HL-60/S4 treated with retinoic acid at 250 ng/mL for 4 days and 3 days (cell line): ENCODE data around the gene ACSM2A.
"Not testable (repeated sequence)": the region's sequence is repeated elsewhere in the genome, so short reads cannot be mapped to it uniquely, and the experiment has no call there.

Experiments
- in situ Hi-C: fragments of 300-500 bp; cut with MboI; formaldehyde crosslinking; loops from 2 replicates; pipeline ENCODE4 v1.7.0; 2022; ENCODE audit warnings: low sequenced_read_pairs

Gene ACSM2A

DNA sequence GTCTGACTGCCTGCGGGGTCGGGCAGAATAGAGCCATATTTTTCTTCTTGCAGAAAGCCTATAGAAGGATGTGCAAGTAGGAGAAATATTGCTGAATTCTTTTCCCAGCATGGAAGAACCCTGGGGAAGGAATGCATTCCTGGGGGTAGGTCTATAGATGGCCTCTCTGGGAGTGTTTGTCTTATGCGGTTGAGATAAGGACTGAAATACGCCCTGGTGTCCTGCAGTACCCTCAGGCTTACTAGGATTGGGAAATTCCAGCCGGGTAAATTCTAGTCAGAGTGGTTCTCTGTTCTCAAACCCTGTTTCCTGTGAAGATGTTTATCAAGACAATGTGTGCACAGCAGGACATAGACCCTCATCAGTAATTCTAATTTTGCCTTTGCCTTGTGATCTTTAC, 2.3 kb downstream of the ACSM2A start:
- in situ Hi-C loops = not testable (repeated sequence)

DNA sequence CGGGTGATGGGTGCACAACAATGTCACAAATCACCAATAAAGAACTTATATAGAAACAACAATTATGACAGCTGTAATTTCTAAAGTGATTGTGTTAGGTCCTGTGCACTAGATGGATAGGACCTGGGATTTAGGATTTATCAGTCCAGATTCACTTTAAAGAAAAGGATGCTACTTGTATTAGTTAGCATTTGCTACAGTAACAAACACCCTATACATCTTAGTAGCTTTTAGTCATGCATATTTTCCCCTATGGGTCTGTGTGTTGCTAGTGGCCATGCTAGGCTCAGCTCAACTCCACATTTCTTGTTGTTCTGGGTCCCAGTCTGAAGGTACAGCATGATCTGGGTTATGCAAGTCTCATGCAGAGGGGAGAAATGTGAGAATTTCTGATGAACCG, 7.9 kb downstream of the ACSM2A start:
- in situ Hi-C loops = not testable (repeated sequence)

DNA sequence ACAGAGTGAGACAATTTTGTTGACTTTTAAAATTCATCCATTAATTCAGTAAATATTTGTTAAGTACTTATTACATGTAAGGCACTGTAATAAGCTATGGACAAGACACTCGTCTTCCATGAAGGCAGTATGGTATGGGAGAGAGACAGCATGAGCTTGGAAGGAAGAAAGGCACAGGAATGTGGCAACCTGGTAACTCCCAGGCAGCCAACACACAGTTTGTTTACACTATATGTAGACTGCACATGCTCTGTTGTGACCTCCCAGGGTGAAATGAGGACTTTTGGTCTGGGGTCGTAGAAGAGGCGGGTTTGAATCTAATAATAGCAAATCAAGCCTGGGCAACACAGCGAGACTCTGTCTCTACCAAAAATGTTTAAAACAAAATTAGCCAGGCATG, 9.0 kb downstream of the ACSM2A start:
- in situ Hi-C loops = not testable (repeated sequence)

DNA sequence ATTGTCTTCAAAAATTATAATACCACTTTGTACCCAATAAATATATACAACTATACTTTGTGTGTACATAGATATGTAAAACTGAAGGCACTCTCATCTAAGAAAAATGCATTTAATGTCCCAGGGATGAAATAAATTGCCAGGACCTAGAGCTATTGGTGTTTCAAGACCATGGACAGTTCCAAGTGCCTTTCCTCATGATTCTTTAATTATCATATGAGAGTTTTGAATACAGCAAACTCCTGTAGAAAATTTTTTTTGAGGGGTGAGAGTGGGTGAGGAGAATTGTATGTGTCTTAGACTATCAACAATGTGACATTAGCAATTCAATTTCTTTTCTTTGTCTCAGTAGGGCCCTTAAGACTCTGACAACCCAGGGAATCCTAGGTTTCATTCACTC, 17.6 kb downstream of the ACSM2A start:
- in situ Hi-C loops = not testable (repeated sequence)

DNA sequence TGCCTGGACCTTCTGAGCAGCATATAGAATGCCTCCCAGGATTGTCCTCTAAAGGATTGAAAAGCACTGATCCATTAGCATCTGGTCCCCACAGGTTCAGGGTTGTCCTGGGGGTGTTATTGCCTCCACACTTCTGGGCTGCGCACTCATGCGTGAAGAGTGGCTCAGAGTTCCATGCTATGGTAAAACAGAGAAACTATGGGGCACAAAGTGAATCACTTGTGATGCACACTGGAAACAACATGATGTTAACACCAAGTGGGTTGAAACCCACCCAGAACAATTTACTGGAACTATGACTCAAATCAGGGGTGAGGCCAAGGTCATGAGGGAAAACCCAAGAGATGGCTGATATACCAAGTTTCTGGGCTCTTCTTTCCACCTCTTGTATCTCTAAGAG, 18.6 kb downstream of the ACSM2A start:
- in situ Hi-C loops = not testable (repeated sequence)

DNA sequence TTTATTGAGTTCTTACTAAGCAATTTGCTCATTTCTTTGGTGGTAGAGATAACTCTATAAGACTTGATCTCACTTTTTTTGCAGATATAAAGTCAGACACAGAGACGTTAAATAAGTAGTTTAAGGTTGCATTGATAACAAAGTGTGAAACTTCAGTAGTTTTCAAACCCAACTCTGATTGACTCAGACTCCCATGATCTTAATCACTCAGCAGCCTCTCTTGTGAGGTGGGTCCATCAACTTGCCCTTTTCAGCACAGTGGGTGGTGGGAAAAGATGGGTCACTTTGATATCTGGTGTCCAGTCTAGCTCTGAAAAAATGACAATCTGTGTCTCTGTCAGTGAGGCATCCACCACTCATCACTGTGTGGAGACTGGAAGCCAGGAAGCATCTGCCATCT, 19.4 kb downstream of the ACSM2A start:
- in situ Hi-C loops = not testable (repeated sequence)

DNA sequence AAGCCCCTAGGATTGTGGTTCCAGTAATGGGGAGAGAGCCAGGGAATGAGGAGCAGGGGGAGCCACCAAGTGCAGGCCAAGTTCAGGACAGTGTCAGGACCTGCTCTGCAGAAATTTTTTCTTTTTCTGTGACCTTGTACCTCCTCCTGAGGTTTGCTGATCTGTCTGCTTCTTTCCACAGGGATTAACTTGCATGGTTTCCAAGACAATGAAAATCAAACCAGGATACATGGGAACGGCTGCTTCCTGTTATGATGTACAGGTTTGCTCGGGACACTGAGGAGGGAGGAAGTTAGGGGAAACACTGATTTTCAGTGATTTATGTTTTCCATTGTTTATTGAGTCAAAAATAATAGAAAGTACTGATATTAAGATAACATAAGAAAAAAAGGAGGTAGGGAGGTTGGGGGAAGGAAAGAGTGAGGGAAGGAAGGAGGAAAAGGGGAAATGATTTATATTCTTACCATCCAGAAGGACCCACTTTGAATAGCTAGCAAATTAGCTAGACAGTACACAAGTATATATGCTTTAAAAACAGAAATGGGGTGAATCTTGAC, 25.9 kb downstream of the ACSM2A start:
- in situ Hi-C loops = not testable (repeated sequence)

DNA sequence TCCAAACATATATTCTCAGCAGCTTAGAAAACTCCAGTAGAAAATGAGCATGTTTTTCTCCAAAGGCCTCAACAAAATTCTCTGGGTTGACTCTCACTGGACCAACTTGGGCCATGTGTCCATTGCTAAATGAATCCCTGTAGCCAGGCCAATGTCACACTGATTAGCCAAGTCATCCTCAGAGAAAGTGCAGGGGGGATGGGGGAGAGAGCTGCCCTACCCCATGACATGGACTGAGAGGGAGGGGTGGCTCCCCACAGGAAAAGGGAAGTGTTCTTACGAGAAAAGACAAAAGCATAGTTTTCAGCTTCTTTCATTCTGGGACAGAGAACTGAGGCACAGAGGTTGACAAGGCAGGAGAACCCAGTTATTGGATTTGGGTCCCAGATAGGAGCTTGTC, 32.7 kb downstream of the ACSM2A start:
- in situ Hi-C loops = not testable (repeated sequence)

DNA sequence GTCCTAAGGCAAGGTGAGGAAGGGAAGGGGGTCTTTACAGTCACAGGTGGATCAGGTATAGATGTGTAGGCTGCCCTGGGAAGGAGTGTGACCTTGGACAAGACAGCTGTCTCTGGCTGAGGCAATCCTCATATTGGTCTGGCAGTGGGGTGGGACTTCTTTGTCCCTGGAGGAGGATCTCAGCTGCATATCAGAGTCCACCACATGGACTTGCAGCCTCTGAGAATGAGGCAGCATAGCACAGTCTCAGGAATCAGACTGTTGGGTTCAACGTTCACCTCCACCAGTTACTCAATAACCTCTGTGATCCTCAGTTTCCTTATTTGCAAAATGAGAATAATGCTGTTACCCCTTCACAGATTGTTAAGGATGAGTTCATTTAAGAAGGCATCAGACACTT, 33.4 kb downstream of the ACSM2A start:
- in situ Hi-C loops = no loop called here

DNA sequence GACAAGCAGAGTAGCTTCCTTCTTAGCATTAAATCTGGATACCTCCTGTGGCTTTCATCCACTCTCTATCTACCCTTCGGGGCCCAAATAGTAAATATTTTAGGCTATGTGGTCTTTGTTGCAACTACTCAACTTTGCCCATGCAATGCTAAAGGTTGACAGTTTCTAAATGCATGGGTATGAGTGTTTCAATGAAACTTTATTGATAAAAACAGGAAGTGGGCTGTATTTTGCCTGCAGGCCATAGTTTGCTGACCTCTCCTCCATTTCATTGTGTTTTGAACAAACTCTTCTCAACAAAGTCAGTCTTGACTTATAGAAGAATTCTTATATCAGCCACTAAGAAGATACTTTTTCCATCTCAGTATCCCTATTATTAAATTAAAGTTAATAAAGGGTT, 34.1 kb downstream of the ACSM2A start:
- in situ Hi-C loops = no loop called here

DNA sequence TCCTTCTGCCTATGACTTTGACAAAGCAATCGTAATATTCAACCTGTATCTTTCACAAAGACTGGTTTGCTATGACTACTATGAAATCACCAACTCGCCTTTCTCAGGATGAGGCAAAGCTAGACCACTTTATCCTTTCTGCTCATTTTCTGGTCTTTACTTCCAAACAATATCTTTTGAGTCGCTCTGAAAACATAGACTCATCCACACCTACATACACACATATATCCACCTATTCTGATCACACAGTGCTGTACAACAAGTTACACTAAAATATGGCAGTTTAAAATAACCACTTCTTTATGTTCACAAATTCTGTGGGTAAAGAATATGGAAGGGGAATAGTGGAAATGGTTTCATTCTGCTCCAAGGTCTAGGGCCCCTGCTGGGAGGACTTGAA, 39.7 kb downstream of the ACSM2A start:
- in situ Hi-C loops = not testable (repeated sequence)

DNA sequence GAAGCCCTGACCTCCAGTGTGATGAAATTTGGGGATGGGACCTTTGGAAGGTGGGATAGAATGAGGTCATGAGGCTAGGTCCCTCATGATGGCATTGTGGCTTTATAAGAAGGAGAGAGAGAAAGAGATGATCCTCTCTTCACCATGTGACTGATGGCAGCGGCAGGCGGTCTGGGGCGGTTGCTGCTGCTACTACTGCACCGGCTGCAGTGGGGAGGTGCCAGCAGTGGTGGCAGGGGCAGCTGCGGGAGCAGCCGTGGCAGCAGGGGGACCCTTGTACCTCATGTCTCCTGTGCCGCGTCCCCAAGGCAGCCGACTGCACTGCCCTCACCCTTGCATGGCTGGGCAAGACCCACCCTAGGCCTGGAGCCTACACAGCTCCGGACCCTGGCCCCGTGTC, 40.1 kb downstream of the ACSM2A start:
- in situ Hi-C loops = not testable (repeated sequence)

DNA sequence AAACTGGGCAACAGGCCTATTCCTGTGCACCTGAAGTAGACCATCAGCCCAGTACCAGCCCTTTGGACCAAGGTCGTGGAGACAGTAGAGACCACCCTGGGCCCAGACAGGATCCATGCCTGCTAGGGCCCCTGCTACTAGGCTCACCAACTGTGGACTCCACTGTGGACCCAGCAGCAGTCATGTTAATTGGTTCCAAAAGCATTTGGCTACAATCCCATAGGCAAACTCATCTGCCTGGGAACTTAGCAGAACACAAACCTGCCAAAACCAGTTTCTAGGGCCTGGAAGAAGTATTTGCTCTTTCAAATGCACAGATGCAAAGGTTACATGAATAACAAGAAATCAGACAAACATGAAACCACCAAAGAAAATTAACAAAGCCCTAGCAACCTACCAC, 53.1 kb downstream of the ACSM2A start:
- in situ Hi-C loops = no loop called here

DNA sequence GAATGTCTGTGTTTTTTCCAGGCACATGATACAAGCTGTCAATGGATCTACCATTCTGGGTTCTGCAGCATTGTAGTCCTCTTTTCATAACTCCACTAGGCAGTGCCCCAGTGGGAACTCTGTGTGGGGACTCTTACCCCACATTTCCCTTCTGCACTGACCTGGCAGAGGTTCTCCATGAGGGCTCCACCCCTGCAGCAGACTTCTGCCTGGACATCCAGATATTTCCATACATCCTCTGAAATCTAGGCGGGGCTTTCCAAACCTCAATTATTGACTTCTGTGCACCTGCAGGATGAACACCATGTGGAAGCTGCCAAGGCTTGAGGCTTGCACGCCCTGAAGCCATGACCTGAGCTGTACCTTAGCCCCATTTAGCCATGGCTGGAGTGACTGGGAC, 56.0 kb downstream of the ACSM2A start:
- in situ Hi-C loops = no loop called here

DNA sequence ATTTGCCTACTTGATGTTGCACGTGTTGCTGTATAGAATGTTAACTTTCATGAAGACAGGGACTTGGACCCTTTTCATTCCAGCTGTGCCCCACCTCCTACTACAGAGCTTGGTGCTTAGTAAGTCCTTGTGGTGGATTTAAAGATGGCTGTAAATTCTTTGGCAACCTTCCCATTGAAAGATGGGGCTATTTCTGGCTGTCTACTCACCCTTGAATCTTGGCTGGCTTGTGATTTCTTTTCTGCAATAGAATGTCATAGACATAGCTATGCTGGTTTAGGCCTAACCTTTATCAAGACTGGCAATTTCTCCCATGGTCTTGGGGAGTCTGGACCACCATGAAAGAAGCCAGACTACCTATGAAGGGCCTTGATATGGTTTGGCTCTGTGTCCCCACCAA, 59.0 kb downstream of the ACSM2A start:
- in situ Hi-C loops = no loop called here

DNA sequence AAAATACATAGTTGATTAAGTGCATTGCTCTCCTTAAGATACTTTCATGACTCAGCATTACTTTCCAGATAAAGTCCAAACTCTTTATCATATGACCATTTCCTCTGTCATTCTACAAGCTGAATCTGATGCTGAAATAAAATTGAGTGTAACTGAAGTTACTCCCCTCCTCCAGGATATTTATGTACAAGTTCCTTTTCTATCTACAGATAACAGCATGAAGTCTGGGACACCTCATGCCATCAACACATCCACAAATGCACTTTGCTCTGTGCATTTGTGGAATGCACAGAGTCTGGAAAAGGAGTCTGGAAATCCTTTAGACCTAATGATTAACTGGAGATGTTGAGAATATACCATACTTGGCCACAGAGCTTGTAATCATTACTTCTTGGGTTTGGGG, 64.4 kb downstream of the ACSM2A start:
- in situ Hi-C loops = no loop called here

DNA sequence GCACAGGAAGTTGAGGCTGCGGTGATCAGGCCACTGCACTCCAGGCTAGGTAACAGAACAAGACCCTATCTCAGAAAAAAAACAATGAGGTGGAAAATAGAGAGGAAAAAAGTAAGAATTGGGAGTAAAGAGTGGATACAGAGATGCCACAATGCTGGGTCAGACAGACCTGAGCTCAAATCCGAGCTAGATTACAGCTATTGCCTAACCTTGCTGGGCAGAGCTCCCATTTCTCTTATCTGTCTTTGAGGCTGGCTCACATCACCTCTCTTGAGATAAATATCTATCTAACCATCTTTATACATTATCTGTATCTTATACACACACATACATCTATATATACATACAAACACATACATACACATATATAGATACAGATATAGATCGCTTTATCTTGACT, 65.8 kb downstream of the ACSM2A start:
- in situ Hi-C loops = no loop called here

DNA sequence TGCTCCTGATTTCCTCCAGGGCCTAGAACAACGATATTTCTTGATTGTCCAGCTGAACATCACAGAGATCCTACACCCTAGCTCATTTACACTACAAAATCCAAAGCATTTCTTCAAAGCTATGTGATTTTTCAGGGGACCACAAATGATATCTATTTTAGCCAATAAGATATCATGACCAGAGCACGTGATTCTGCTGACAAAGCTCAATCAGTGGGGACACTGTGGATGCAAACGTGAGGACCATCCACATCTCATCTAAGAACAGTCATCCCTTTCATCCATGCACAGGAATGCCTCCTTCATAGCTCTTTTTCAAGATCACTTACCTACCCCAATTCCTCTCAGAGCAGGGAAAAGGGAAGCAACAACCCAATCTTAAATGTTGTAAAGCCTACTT, 67.9 kb downstream of the ACSM2A start:
- in situ Hi-C loops = no loop called here

DNA sequence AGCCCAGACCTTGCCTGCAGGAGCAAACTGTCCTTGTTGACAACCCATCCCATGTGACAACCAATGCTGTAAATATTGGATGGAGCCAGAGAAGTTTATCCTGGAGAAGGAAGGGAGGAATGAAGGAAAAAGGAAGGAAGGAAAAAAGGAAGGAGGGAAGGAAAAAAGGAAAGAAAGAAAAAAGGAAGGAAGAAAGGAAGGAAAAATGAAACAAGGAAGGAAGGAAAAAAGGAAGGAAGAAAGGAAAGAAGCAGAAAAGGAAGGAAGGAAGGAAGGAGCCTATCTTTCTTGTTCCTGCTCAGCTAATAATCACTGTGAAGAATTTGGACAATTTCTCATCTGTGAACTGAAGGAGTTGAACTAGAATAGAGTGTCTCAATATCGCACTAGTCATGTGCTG, 68.8 kb downstream of the ACSM2A start:
- in situ Hi-C loops = no loop called here

DNA sequence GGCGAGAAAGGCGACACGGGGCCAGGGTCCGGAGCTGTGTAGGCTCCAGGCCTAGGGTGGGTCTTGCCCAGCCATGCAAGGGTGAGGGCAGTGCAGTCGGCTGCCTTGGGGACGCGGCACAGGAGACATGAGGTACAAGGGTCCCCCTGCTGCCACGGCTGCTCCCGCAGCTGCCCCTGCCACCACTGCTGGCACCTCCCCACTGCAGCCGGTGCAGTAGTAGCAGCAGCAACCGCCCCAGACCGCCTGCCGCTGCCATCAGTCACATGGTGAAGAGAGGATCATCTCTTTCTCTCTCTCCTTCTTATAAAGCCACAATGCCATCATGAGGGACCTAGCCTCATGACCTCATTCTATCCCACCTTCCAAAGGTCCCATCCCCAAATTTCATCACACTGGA, 80.5 kb downstream of the ACSM2A start:
- in situ Hi-C loops = not testable (repeated sequence)

DNA sequence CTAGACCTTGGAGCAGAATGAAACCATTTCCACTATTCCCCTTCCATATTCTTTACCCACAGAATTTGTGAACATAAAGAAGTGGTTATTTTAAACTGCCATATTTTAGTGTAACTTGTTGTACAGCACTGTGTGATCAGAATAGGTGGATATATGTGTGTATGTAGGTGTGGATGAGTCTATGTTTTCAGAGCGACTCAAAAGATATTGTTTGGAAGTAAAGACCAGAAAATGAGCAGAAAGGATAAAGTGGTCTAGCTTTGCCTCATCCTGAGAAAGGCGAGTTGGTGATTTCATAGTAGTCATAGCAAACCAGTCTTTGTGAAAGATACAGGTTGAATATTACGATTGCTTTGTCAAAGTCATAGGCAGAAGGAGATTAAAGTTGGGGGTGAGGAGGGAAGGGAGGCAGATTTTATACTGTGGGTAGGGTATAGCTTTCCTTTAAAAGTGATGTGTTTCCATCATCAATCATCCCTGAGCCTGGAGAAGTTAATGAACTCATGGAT, 81.0 kb downstream of the ACSM2A start:
- in situ Hi-C loops = not testable (repeated sequence)

DNA sequence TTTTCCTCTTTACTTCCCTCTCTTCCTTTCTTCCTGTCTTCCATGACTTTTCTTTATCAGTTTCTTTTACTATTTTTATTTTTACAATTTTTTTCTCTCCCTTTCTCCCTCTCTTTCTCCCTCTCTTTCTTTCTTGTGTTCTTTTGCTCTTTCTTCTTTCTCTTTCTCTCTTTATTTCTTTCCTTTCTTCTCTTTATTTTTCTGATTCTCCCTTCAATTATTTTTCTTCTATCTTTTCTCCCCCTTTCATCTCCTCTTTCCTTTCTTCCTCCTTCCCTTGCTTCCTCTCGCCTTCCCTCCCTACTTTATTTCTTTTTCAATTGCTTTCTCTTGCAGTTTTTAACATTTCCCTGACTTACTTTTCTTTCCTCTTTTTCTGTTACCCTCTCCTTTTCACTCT, 85.3 kb downstream of the ACSM2A start:
- in situ Hi-C loops = not testable (repeated sequence)
